ENCODE measurements around the gene CGAS. TPM values are rescaled to one million over a fixed set of nuclear protein-coding genes. Genes with fewer than 3 reads are reported as not detected.

Gene CGAS
- total RNA-seq: 10 to 100 TPM; 23.8 to 24.6 TPM

GRCh38 chr6:73452107-73452461 is at the start of gene CGAS:
CGAS (minus strand) TSS chr6:73452297; CDS start chr6:73452181, 116 bp downstream.

GRCh38 chr6:73461537-73462350 is 9.6 kb upstream of the CGAS start, which contains the start of gene MTO1:
MTO1 (plus strand) TSS chr6:73461737; CDS start chr6:73461855, 118 bp downstream.

DNA sequence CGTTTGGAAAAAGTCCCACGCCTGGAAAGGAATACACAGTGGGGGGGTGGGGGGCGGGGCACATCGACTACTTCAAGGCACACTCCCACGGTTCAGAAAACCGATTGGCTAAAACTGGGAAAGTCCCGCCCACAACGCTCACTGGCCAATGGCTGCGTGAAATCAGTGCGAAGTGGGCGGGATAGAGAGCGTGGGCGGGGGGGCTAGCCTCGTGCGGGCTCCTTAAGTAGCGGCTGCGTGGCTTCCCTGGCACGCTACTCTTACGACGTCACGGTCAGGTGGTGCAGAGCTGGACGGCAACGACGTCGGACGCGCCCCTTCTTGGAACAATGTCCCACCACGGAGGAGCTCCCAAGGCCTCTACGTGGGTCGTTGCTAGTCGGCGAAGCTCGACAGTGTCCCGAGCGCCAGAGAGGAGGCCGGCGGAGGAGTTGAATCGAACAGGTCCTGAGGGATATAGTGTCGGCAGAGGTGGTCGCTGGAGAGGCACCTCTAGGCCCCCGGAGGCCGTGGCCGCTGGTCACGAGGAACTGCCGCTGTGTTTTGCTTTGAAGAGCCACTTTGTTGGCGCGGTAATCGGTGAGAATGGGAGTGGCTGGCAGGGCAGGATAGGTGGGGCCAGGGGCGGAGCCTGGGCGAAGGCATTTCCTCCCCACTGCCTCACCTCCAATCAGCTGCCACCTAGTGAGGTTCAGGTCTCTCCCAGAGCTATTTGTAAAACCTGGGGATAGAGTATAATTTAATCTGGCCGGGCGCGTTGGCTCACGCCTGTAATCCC is 57.3 kb downstream of the CGAS start, which contains the start of gene DDX43:
Gene DDX43, plus strand, starts transcription at position 252 of the 778 bp plus-strand sequence. Its CDS starts 78 bp downstream, at position 330.

Other genes with a start within 250 kb of the CGAS start
- not detected for gene KHDC1L, start 226.8 kb downstream of the CGAS start, total RNA-seq
- 1 to 10 TPM; 2.1 to 2.8 TPM for gene KHDC1, start 189.1 kb downstream of the CGAS start, total RNA-seq
- not detected for gene DPPA5, start 98.0 kb downstream of the CGAS start, total RNA-seq
- not detected for gene KHDC3L, start 89.6 kb downstream of the CGAS start, total RNA-seq
- under 1 TPM in 1 of 2 experiments, not detected in 1; 0.24 TPM for gene OOEP, start 82.4 kb downstream of the CGAS start, total RNA-seq
- gene DDX43, start 57.5 kb downstream of the CGAS start, total RNA-seq: under 1 TPM; 0.20 to 0.46 TPM
- 10 to 100 TPM; 43.8 to 48.2 TPM for gene MTO1, start 9.4 kb upstream of the CGAS start, total RNA-seq
- gene EEF1A1, start 68.7 kb upstream of the CGAS start, total RNA-seq: over 10,000 TPM; 13,659 to 14,617 TPM
- gene SLC17A5, start 201.7 kb upstream of the CGAS start, total RNA-seq: 1 to 10 TPM; 7.8 to 9.1 TPM
- gene CD109, start 243.9 kb upstream of the CGAS start, total RNA-seq: 1 to 10 TPM; 8.1 to 9.3 TPM

All from activated naive CD4-positive, alpha-beta T cell treated with anti-CD3 and anti-CD28 coated beads, Interleukin-2, amount 10 ng/mL, durations not matched to agents 5 hours and 36 hours (primary cell).